HepG2 (cell line): ENCODE results near the gene GOLGA6L22. TPM values are rescaled to one million over a fixed set of nuclear protein-coding genes. Genes with fewer than 3 reads are reported as not detected.
"Not testable (repeated sequence)": the region's sequence is repeated elsewhere in the genome, so short reads cannot be mapped to it uniquely, and the experiment has no call there.

Experiments used
- ATAC-seq: fragments of 200-7000 bp; cut with Tn5 transposase; 3 replicates; pipeline ENCODE4 v1.9.1; 2020; ENCODE audit warnings: mild to moderate bottlenecking, moderate library complexity
- Bru-seq: library from RNA; stranded (reverse); fragments of 400-500 nt; gene quantifications from one replicate; lab custom pipeline; 2021; lab: Mats Ljungman, UMichigan
- BruChase-seq, 2 experiments: library from RNA; stranded (reverse); fragments of 400-500 nt; gene quantifications; one replicate each; lab custom pipeline; 2021; lab: Mats Ljungman, UMichigan
- BruUV-seq: library from RNA; stranded (reverse); fragments of 400-500 nt; replicated peaks from 2 replicates; lab custom pipeline; 2021; lab: Mats Ljungman, UMichigan
- CTCF ChIA-PET: fragments of 300-600 bp; formaldehyde crosslinking; extraction: SDS; loops from one replicate; lab custom pipeline; 2021; ENCODE audit warnings: low total read pairs, inconsistent platforms, low intra/inter-chr PET ratio; lab: Yijun Ruan, JAX
- POLR2A ChIA-PET: fragments of 350-600 bp; sonication (Branson Sonifier 250); formaldehyde crosslinking; loops from one replicate; lab custom pipeline; 2020; ENCODE audit warnings: antibody characterized with exemption, inconsistent platforms; lab: Yijun Ruan, JAX
- DNase-seq: peaks from one replicate; pipeline ENCODE4 v3.0.0-alpha.2; 2015; ENCODE audit warnings: low spot score
- FAIRE-seq: peaks from 3 replicates; lab custom pipeline; 2011; peaks lifted over from hg19 to GRCh38; lab: Jason Lieb, UNC
- H2AFZ ChIP-seq: one replicate; pipeline ENCODE4 v1.6.1; 2011; ENCODE audit warnings: low read length, inconsistent platforms
- H3K27ac ChIP-seq: fragments of 300-600 bp; 3 replicates; pipeline ENCODE4 v1.8.0; 2011; ENCODE audit warnings: mixed run types, mild to moderate bottlenecking, mixed read lengths, low read length, inconsistent platforms; ENCODE audit not compliant: insufficient read depth; ENCODE audit errors: extremely low read length
- H3K27me3 ChIP-seq, 2 experiments: fragments of 200-600 bp in 1 of 2; 2 replicates in 1 of 2; 3 replicates in 1 of 2; pipeline versions ENCODE4 v1.6.0 to v1.8.0; 2011; ENCODE audit warnings: low read length in 2 of 2, mild to moderate bottlenecking in 2 of 2, moderate library complexity in 2 of 2, inconsistent platforms in 1 of 2; ENCODE audit not compliant: insufficient read depth in 2 of 2, control insufficient read depth in 1 of 2
- H3K36me3 ChIP-seq, 2 experiments: fragments of 200-600 bp in 1 of 2; replicated peaks in 1 of 2; 2 replicates in 1 of 2; 3 replicates in 1 of 2; pipeline versions ENCODE4 v1.5.1 to v1.8.0; 2011; ENCODE audit warnings: low read length in 2 of 2, inconsistent platforms in 1 of 2; ENCODE audit not compliant: insufficient read depth in 2 of 2, control insufficient read depth in 1 of 2
- H3K4me1 ChIP-seq: 2 replicates; pipeline ENCODE4 v1.5.1; 2012; ENCODE audit warnings: low read length, inconsistent platforms; ENCODE audit not compliant: insufficient read depth
- H3K4me2 ChIP-seq: 2 replicates; pipeline ENCODE4 v1.6.0; 2011; ENCODE audit warnings: low read depth, low read length, inconsistent platforms
- H3K4me3 ChIP-seq, 3 experiments: fragments of 200-600 bp in 1 of 3; sonication (generic), shearing (Covaris generic) in 1 of 3; replicated peaks in 1 of 3; 2 replicates each; pipeline ENCODE4 v1.5.1; 2011 to 2016; ENCODE audit warnings: low read length in 3 of 3, inconsistent platforms in 2 of 3, low read depth in 2 of 3, mild to moderate bottlenecking in 2 of 3, control low read depth in 1 of 3, mixed read lengths in 1 of 3; ENCODE audit not compliant: insufficient read depth in 1 of 3
- H3K79me2 ChIP-seq: one replicate; pipeline ENCODE4 v1.6.1; 2011; ENCODE audit warnings: low read length, inconsistent platforms; ENCODE audit not compliant: insufficient read depth
- H3K9ac ChIP-seq: 2 replicates; pipeline ENCODE4 v1.6.0; 2011; ENCODE audit warnings: mild to moderate bottlenecking, low read depth, low read length, inconsistent platforms; ENCODE audit not compliant: insufficient read depth
- H3K9me3 ChIP-seq: 2 replicates; pipeline ENCODE4 v1.5.1; 2012; ENCODE audit warnings: mild to moderate bottlenecking, low read length
- H4K20me1 ChIP-seq: 2 replicates; pipeline ENCODE4 v1.6.0; 2011; ENCODE audit warnings: inconsistent platforms, mild to moderate bottlenecking, low read length, moderate library complexity; ENCODE audit not compliant: insufficient read depth
- WGBS: methylation state at CpG from one replicate; pipeline ENCODE4 v1.1.6; 2017; ENCODE audit warnings: low lambda C conversion rate; 5-methylcytosine and 5-hydroxymethylcytosine counted together
- in situ Hi-C: cut with HindIII; loops from 2 replicates; pipeline ENCODE4 v1.10.0; 2017; ENCODE audit warnings: low pct_unique_long_range_greater_than_20kb; ENCODE audit not compliant: extremely low pct_ligation_motif_present
- intact Hi-C: fragments of 100-400 bp; cut with micrococcal nuclease; formaldehyde crosslinking; loops from one replicate; pipeline ENCODE4 v1.10.0; 2022; ENCODE audit not compliant: unreplicated experiment
- long read RNA-seq, 2 experiments: library from RNA in 1 of 2; library from polyadenylated mRNA in 1 of 2; stranded (forward) in 1 of 2; unstranded in 1 of 2; transcript quantifications; one replicate each; pipeline ENCODE4 v2.0.0, GENCODE V29; 2019 to 2022
- polyA minus RNA-seq, 3 experiments: library from RNA; depleted of rRNA, polyadenylated mRNA; stranded (reverse); fragments of >200 nt; gene quantifications; 2 replicates each; pipeline ENCODE4 v1.2.3, GENCODE V29; 2011; ENCODE audit warnings: low replicate concordance in 1 of 3
- polyA plus RNA-seq, 8 experiments: library from polyadenylated mRNA; depleted of rRNA in 3 of 8; stranded (reverse) in 7 of 8; unstranded in 1 of 8; fragments of >200 nt; fragmentation: Illumina TruSeq in 4 of 8; extraction: Trizol in 4 of 8; gene quantifications; 2 replicates each; pipeline versions ENCODE4 v1.2.1 to v1.2.3, GENCODE V29; 2011 to 2016; ENCODE audit warnings: low read depth in 4 of 8, missing spikeins in 1 of 8, mixed read lengths in 1 of 8; ENCODE audit not compliant: insufficient read depth in 1 of 8
- total RNA-seq, 5 experiments: library from RNA; depleted of rRNA; stranded (reverse); fragments of >200 nt; fragmentation: Illumina TruSeq; extraction: Trizol; gene quantifications; 2 replicates each; pipeline ENCODE4 v1.2.3, GENCODE V29; 2016; ENCODE audit warnings: low read depth in 1 of 5

The GOLGA6L22 gene, protein sequence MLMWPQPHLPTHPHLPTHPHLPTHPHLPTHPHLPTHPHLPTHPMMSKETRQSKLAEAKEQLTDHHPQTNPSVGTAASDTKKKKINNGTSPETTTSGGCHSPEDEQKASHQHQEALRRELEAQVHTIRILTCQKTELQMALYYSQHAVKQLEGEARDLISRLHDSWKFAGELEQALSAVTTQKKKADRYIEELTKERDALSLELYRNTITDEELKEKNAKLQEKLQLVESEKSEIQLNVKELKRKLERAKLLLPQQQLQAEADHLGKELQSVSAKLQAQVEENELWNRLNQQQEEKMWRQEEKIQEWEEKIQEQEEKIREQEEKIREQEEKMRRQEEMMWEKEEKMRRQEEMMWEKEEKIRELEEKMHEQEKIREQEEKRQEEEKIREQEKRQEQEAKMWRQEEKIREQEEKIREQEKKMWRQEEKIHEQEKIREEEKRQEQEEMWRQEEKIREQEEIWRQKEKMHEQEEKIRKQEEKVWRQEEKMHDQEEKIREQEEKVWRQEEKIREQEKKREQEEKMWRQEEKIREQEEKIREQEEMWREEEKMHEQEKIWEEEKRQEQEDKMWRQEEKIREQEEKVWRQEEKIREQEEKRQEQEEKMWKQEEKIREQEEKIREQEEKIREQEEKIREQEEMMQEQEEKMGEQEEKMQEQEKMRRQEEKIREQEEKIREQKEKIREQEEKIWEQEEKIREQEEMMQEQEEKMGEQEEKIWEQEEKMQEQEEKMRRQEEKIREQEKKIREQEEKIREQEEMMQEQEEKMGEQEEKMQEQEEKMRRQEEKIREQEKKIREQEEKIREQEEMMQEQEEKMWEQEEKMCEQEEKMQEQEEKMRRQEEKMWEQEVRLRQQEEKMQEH
- not detected in 2 replicates for total RNA-seq (2016; rRNA removed; fragmentation: Illumina TruSeq; extraction: Trizol)
- total RNA-seq (2016; cell fraction: cytosol; rRNA removed; fragmentation: Illumina TruSeq; extraction: Trizol; ENCODE audit: low read depth) = not detected in 2 replicates
- not detected in 2 replicates for total RNA-seq (2016; cell fraction: insoluble cytoplasmic fraction; rRNA removed; fragmentation: Illumina TruSeq; extraction: Trizol)
- total RNA-seq (2016; cell fraction: membrane; rRNA removed; fragmentation: Illumina TruSeq; extraction: Trizol) = not detected in 2 replicates
- not detected in 2 replicates for total RNA-seq (2016; cell fraction: nucleus; rRNA removed; fragmentation: Illumina TruSeq; extraction: Trizol)
- not detected in 2 replicates for polyA plus RNA-seq (2011; rRNA removed)
- polyA plus RNA-seq (2011; cell fraction: cytosol; rRNA removed) = not detected in 2 replicates
- polyA plus RNA-seq (2011; cell fraction: nucleus; rRNA removed) = not detected in 2 replicates
- not detected in 2 replicates for polyA plus RNA-seq (2012)
- not detected in 2 replicates for polyA plus RNA-seq (2016; cell fraction: cytosol; fragmentation: Illumina TruSeq; extraction: Trizol; ENCODE audit: low read depth)
- not detected in 2 replicates for polyA plus RNA-seq (2016; cell fraction: insoluble cytoplasmic fraction; fragmentation: Illumina TruSeq; extraction: Trizol; ENCODE audit: low read depth)
- polyA plus RNA-seq (2016; cell fraction: membrane; fragmentation: Illumina TruSeq; extraction: Trizol; ENCODE audit: low read depth) = not detected in 2 replicates
- not detected in 2 replicates for polyA plus RNA-seq (2016; cell fraction: nucleus; fragmentation: Illumina TruSeq; extraction: Trizol; ENCODE audit: insufficient read depth, low read depth)
- not detected in 2 replicates for polyA minus RNA-seq (2011; rRNA and poly(A)+ RNA removed; ENCODE audit: low replicate concordance)
- not detected in 2 replicates for polyA minus RNA-seq (2011; cell fraction: cytosol; rRNA and poly(A)+ RNA removed)
- polyA minus RNA-seq (2011; cell fraction: nucleus; rRNA and poly(A)+ RNA removed) = not detected in 2 replicates
- Bru-seq, nascent RNA = not detected
- not detected for BruChase-seq, experiment 1, labeled RNA remaining after a 6-hour chase
- not detected for BruChase-seq, experiment 2, labeled RNA remaining after a 2-hour chase
- long read RNA-seq, experiment 1 = 0 reads
- long read RNA-seq, experiment 2 = 0 reads

DNA sequence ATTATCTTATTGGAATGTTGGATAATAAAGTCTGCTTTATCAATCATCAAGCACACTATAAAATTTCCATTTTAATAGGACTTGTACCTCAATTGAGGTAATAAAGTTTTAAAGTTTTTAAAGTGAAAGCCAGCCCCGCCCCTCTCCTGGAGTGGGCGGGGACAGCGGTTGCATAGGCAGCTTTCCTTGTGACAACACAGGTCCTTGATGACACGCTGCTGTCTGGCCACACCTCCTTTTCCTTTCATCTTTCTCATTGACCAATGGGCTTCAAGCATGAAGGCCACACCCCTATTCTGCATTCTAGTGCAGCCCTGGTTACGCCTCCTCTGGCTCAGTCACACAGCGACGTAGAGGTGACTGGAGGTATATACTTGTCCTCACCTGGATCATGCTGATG lies at the start of gene GOLGA6L22:
Gene GOLGA6L22 (plus strand): TSS at position 301 of the 400 bp plus-strand sequence. CDS start 91 bp downstream, at position 392.
- H3K4me3 ChIP-seq, ATAC-seq, H3K27me3 ChIP-seq, in situ Hi-C loops, H3K4me1 ChIP-seq, H3K9ac ChIP-seq, intact Hi-C loops, H2AFZ ChIP-seq, H3K27ac ChIP-seq, H3K4me2 ChIP-seq, BruUV-seq, H3K79me2 ChIP-seq, H3K36me3 ChIP-seq, H4K20me1 ChIP-seq, CTCF ChIA-PET, FAIRE-seq, POLR2A ChIA-PET, DNase-seq, H3K9me3 ChIP-seq: not testable (repeated sequence)
- WGBS = no CpG with 5 or more reads among the region's 7 CpGs

DNA sequence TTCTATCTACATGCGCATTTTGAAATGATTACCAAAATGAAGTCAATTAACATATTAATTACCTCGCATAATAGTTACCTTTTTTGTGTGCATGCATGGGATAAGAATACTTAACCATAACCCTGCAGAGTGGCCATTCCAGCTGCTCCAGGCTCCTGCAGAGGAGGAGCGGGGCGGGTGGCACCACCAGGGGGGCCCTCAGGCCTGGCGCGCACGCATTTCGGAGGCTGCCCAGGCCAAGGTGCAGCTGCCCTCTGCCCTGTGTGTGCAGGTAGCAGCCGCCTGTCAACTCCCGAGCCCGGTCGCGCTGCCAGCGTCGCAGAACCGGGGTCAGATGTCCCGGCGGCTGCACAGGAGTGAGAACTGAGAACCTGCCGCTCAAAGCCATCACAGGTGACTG lies 41.4 kb upstream of the GOLGA6L22 start:
- in situ Hi-C loops, H3K27me3 ChIP-seq, H3K79me2 ChIP-seq, H4K20me1 ChIP-seq, H3K36me3 ChIP-seq, H3K4me2 ChIP-seq, H3K4me1 ChIP-seq, BruUV-seq, H3K4me3 ChIP-seq, H3K27ac ChIP-seq, POLR2A ChIA-PET, DNase-seq, H3K9ac ChIP-seq, H2AFZ ChIP-seq, intact Hi-C loops, CTCF ChIA-PET, FAIRE-seq, H3K9me3 ChIP-seq: not testable (repeated sequence)
- no CpG with 5 or more reads among the region's 19 CpGs for WGBS
- ATAC-seq = peak; percentile 33; the same call in 2 of the 3 replicates

DNA sequence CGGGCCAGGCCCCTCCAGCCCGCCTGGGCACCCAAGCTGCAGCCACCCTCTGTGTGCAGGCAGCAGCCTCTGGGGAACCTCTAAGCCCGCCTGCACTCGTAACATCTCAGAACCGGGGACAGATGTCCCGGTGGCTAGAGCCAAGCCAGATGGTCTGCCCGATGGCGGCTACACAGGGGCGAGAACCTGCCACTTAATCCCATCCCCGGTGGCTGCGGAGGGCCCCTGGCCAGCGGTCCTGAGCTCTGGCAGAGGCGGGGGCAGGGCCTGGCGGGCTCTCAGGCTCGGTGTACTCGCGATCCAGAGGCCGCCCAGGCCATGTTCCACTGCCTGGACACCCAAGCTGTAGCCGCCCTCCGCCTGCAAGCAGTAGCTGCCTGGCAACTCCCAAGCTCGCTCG lies 40.9 kb upstream of the GOLGA6L22 start:
- in situ Hi-C loops = not testable (repeated sequence)

More for the DNA sequence above, 40.9 kb upstream of the GOLGA6L22 start:
- ATAC-seq = peak; percentile 73
- H2AFZ ChIP-seq, intact Hi-C loops, H3K4me3 ChIP-seq, FAIRE-seq, DNase-seq, H3K9ac ChIP-seq, H3K4me1 ChIP-seq, POLR2A ChIA-PET, H3K4me2 ChIP-seq, H4K20me1 ChIP-seq, BruUV-seq, CTCF ChIA-PET, H3K79me2 ChIP-seq, H3K27me3 ChIP-seq, H3K9me3 ChIP-seq, H3K27ac ChIP-seq, H3K36me3 ChIP-seq: not testable (repeated sequence)
- WGBS = 44% methylated on average over 3 of the region's 22 CpGs
